GM23338 (cell line): Measurements from ENCODE around the gene PACS2. TPM values are rescaled to one million over a fixed set of nuclear protein-coding genes. Genes with fewer than 3 reads are reported as not detected.

ENCODE experiments used
- ATAC-seq: fragments of 200-7000 bp; cut with Tn5 transposase; 3 replicates; pipeline ENCODE4 v1.9.1; 2020
- DNase-seq: peaks from one replicate; pipeline ENCODE4 v3.0.0-alpha.2; 2015; ENCODE audit warnings: low spot score
- H2AFZ ChIP-seq: fragments of 200-600 bp; sonication (generic); 2 replicates; pipeline ENCODE4 v1.8.0; 2016; ENCODE audit warnings: antibody characterized with exemption, mild to moderate bottlenecking, moderate library complexity
- H3F3A ChIP-seq: fragments of 200-600 bp; sonication (generic); replicated peaks from 2 replicates; pipeline ENCODE4 v1.8.0; 2017; ENCODE audit warnings: antibody characterized with exemption, mixed run types, low read depth
- H3K27ac ChIP-seq: fragments of 200-600 bp; sonication (generic); 2 replicates; pipeline ENCODE4 v1.6.1; 2016; ENCODE audit warnings: low read depth
- H3K27me3 ChIP-seq: fragments of 200-600 bp; sonication (generic); 2 replicates; pipeline ENCODE4 v1.8.0; 2016; ENCODE audit warnings: mild to moderate bottlenecking, mixed run types, moderate library complexity; ENCODE audit not compliant: insufficient read depth
- H3K36me3 ChIP-seq: fragments of 200-600 bp; sonication (generic); 2 replicates; pipeline ENCODE4 v1.8.0; 2016; ENCODE audit warnings: mild to moderate bottlenecking; ENCODE audit not compliant: insufficient read depth
- H3K4me1 ChIP-seq: fragments of 200-600 bp; sonication (generic); 2 replicates; pipeline ENCODE4 v1.8.0; 2016; ENCODE audit warnings: mild to moderate bottlenecking, moderate library complexity; ENCODE audit not compliant: insufficient read depth
- H3K4me2 ChIP-seq: fragments of 200-600 bp; sonication (generic); 2 replicates; pipeline ENCODE4 v1.7.1; 2017; ENCODE audit warnings: mixed run types
- H3K4me3 ChIP-seq: fragments of 200-600 bp; sonication (generic); 2 replicates; pipeline ENCODE4 v1.6.1; 2016; ENCODE audit warnings: mixed run types
- H3K79me2 ChIP-seq: fragments of 200-600 bp; sonication (generic); replicated peaks from 2 replicates; pipeline ENCODE4 v1.8.0; 2017; ENCODE audit warnings: mild to moderate bottlenecking; ENCODE audit not compliant: insufficient read depth
- H3K9me2 ChIP-seq: fragments of 200-600 bp; sonication (generic); 2 replicates; pipeline ENCODE4 v1.8.0; 2017; ENCODE audit not compliant: insufficient read depth
- H4K20me1 ChIP-seq: fragments of 200-600 bp; sonication (generic); replicated peaks from 2 replicates; pipeline ENCODE4 v1.8.0; 2017; ENCODE audit warnings: mild to moderate bottlenecking; ENCODE audit not compliant: insufficient read depth
- H3K27ac Mint-ChIP-seq: 2 replicates; pipeline ENCODE4 v1.8.0; 2020; ENCODE audit warnings: inconsistent platforms, mild to moderate bottlenecking, moderate library complexity, mixed read lengths
- H3K27me3 Mint-ChIP-seq: 3 replicates; pipeline ENCODE4 v1.8.0; 2022; ENCODE audit warnings: low read depth, mild to moderate bottlenecking, moderate library complexity, mixed read lengths, inconsistent platforms; ENCODE audit not compliant: insufficient read depth, poor library complexity
- H3K36me3 Mint-ChIP-seq: 3 replicates; pipeline ENCODE4 v1.8.0; 2021; ENCODE audit warnings: low read depth, mild to moderate bottlenecking, inconsistent platforms, moderate library complexity, mixed read lengths
- H3K4me1 Mint-ChIP-seq: 3 replicates; pipeline ENCODE4 v1.8.0; 2020; ENCODE audit warnings: mild to moderate bottlenecking, inconsistent platforms, mixed read lengths
- H3K4me3 Mint-ChIP-seq: 3 replicates; pipeline ENCODE4 v1.8.0; 2021; ENCODE audit warnings: moderate library complexity, mild to moderate bottlenecking, inconsistent platforms, mixed read lengths
- H3K9me3 Mint-ChIP-seq: 3 replicates; pipeline ENCODE4 v1.8.0; 2020; ENCODE audit warnings: moderate library complexity, mild to moderate bottlenecking, inconsistent platforms, mixed read lengths
- CREB1 ChIP-seq: fragments of 250-450 bp; sonication (Bioruptor Pico); IDR thresholded peaks from 2 replicates; pipeline ENCODE4 v1.5.0; 2020; ENCODE audit warnings: low read depth, mild to moderate bottlenecking, moderate library complexity
- CTCF ChIP-seq, 2 experiments: fragments of 200-600 bp in 1 of 2; sonication (generic) in 1 of 2; conservative IDR thresholded peaks; 2 replicates each; pipeline versions ENCODE4 v1.5.1 to v1.6.1; 2016 to 2017; ENCODE audit warnings: antibody characterized with exemption in 2 of 2, low read depth in 2 of 2, mild to moderate bottlenecking in 2 of 2, moderate library complexity in 1 of 2
- ETS1 ChIP-seq: IDR thresholded peaks from 2 replicates; pipeline ENCODE4 v1.6.1; 2016; ENCODE audit warnings: antibody characterized with exemption
- EZH2 ChIP-seq: fragments of 200-600 bp; sonication (generic); IDR thresholded peaks from one replicate; pipeline ENCODE4 v1.8.0; 2017; ENCODE audit warnings: antibody characterized with exemption, mild to moderate bottlenecking, low read depth; ENCODE audit not compliant: unreplicated experiment
- EZH2phosphoT487 ChIP-seq: fragments of 200-600 bp; sonication (generic); IDR thresholded peaks from one replicate; pipeline ENCODE4 v1.8.1; 2018; ENCODE audit warnings: antibody characterized with exemption; ENCODE audit not compliant: unreplicated experiment
- NANOG ChIP-seq: IDR thresholded peaks from 2 replicates; pipeline ENCODE4 v1.6.1; 2016; ENCODE audit warnings: antibody characterized with exemption, borderline replicate concordance
- POLR2AphosphoS5 ChIP-seq: IDR thresholded peaks from 2 replicates; pipeline ENCODE4 v1.6.1; 2016; ENCODE audit warnings: antibody characterized with exemption, low read depth
- REST ChIP-seq: IDR thresholded peaks from one replicate; pipeline ENCODE4 v1.6.1; 2018; ENCODE audit warnings: antibody characterized with exemption; ENCODE audit not compliant: unreplicated experiment
- STAT1 ChIP-seq: IDR thresholded peaks from one replicate; pipeline ENCODE4 v1.6.1; 2016; ENCODE audit warnings: antibody characterized with exemption; ENCODE audit not compliant: unreplicated experiment
- ZNF114 ChIP-seq: fragments of 250-450 bp; sonication (Bioruptor Pico); IDR thresholded peaks from 2 replicates; pipeline ENCODE4 v1.5.0; 2020; ENCODE audit warnings: mild to moderate bottlenecking, moderate library complexity
- ZNF331 ChIP-seq: fragments of 250-450 bp; sonication (Bioruptor Pico); IDR thresholded peaks from 2 replicates; pipeline ENCODE4 v1.5.0; 2020; ENCODE audit warnings: low read depth, mild to moderate bottlenecking, moderate library complexity
- ZNF462 ChIP-seq: fragments of 250-450 bp; sonication (Bioruptor Pico); IDR thresholded peaks from 2 replicates; pipeline ENCODE4 v1.5.0; 2020; ENCODE audit warnings: mild to moderate bottlenecking, moderate library complexity
- polyA plus RNA-seq: library from polyadenylated mRNA; unstranded; fragments of >200 nt; fragmentation: Nextera tagmentation; extraction: Ambion mirVana; gene quantifications from 2 replicates; pipeline ENCODE4 v1.2.1, GENCODE V29; 2016
- total RNA-seq: library from RNA; depleted of rRNA; stranded (reverse); fragments of >200 nt; shearing (Covaris generic); gene quantifications from 2 replicates; pipeline ENCODE4 v1.2.3, GENCODE V29; 2014

PACS2 gene
- total and polyA plus RNA-seq, 2 experiments from 2014 or later: 22.5 to 79.0 TPM

GRCh38 chr14:105335735-105336476, 21.4 kb downstream of the PACS2 start:
- ATAC-seq: no peak
- peaks cover 60% of the 10 kb centered on the region for H3K79me2 ChIP-seq
- no peaks in the 10 kb centered on the region for H3K27me3 ChIP-seq
- no peak overlapping the region for H3K27ac ChIP-seq
- H3K9me2 ChIP-seq: no peaks in the 10 kb centered on the region
- DNase-seq: no peak
- no peak overlapping the region for H3K27ac Mint-ChIP-seq
- H3K4me1 Mint-ChIP-seq: peaks cover 18% of the 10 kb centered on the region
- H3K4me1 ChIP-seq: peaks cover 10% of the 10 kb centered on the region
- H3F3A ChIP-seq: 0 out of 2 replicates have a peak, but pooled peaks cover 2% of the 10 kb centered on the region
- TF ChIP-seq ETS1 (no peak), EZH2phosphoT487 (no peak), ZNF331 (no peak), CTCF (conservative IDR thresholded peaks at IDR 0.05; ENCODE audit: low read depth in 2 of 2) (no peak), POLR2AphosphoS5 (no peak), REST (no peak), ZNF114 (CRISPR knock-in tag) (no peak), EZH2 (no peak), NANOG (no peak), ZNF462 (no peak), STAT1 (no peak), CREB1 (CRISPR knock-in tag) (no peak)
- H3K4me3 Mint-ChIP-seq: no peak overlapping the region
- H3K4me3 ChIP-seq: no peak overlapping the region
- H3K36me3 Mint-ChIP-seq: peaks cover 10% of the 10 kb centered on the region; the same call in 1 of the 3 replicates
- H3K36me3 ChIP-seq: no peaks in the 10 kb centered on the region
- no peak overlapping the region for H3K4me2 ChIP-seq
- H3K9me3 Mint-ChIP-seq: peaks cover 3% of the 10 kb centered on the region
- H2AFZ ChIP-seq: no peak overlapping the region
- peaks cover 22% of the 10 kb centered on the region for H4K20me1 ChIP-seq
- H3K27me3 Mint-ChIP-seq: peaks cover 7% of the 10 kb centered on the region
